ENCODE data around the gene CTBP1. TPM values are rescaled to one million over a fixed set of nuclear protein-coding genes. Genes with fewer than 3 reads are reported as not detected.
A peak's percentile ranks its signal among the peaks of the same experiment; 100 is the strongest.

The CTBP1 gene
- polyA plus RNA-seq, 4 donors: 88.6 to 144 (median 132) TPM

- Histone ChIP-seq H3K4me3 (ENCODE audit: low read depth in 1 of 3, low read length in 3 of 3) (no peak overlapping the region), H3K9me3 (ENCODE audit: control insufficient read depth in 2 of 2, insufficient read depth in 1 of 2, low read depth in 1 of 2, low read length in 1 of 2) (peaks cover 0 to 3% of the 10 kb centered on the region in 2 donors), H3K36me3 (ENCODE audit: control insufficient read depth in 3 of 3, insufficient read depth in 2 of 3, low read depth in 1 of 3, low read length in 3 of 3) (peaks cover 0 to 59% (median 3%) of the 10 kb centered on the region in 3 donors), H3K4me1 (ENCODE audit: control insufficient read depth in 3 of 3, insufficient read depth in 2 of 3, low read depth in 1 of 3, low read length in 2 of 3) (peaks cover 5 to 64% (median 18%) of the 10 kb centered on the region in 3 donors), H3K27ac (ENCODE audit: low read depth in 1 of 3, low read length in 2 of 3) (no peak overlapping the region), H3K27me3 (ENCODE audit: control insufficient read depth in 3 of 3, insufficient read depth in 3 of 3, low read length in 3 of 3) (no peaks in the 10 kb centered on the region)
- 68 to 83% (median 73%) methylated on average over 21 of the region's 21 CpGs for WGBS, 3 donors
- DNase-seq (no peak), FAIRE-seq (no peak)
These were observed 42.4 kb downstream of the CTBP1 start for GRCh38 chr4:1206299-1207156.

GRCh38 chr4:1205586-1206298 lies 43.2 kb downstream of the CTBP1 start:
- Histone ChIP-seq H3K4me3 (ENCODE audit: low read depth in 1 of 3, low read length in 3 of 3) (no peak overlapping the region), H3K27me3 (ENCODE audit: control insufficient read depth in 3 of 3, insufficient read depth in 3 of 3, low read length in 3 of 3) (no peaks in the 10 kb centered on the region), H3K36me3 (ENCODE audit: control insufficient read depth in 3 of 3, insufficient read depth in 2 of 3, low read depth in 1 of 3, low read length in 3 of 3) (peaks cover 0 to 57% (median 3%) of the 10 kb centered on the region in 3 donors), H3K4me1 (ENCODE audit: control insufficient read depth in 3 of 3, insufficient read depth in 2 of 3, low read depth in 1 of 3, low read length in 2 of 3) (peaks cover 5 to 70% (median 18%) of the 10 kb centered on the region in 3 donors), H3K27ac (ENCODE audit: low read depth in 1 of 3, low read length in 2 of 3) (peak overlapping the region; percentile 27 to 58 (median 39)), H3K9me3 (ENCODE audit: control insufficient read depth in 2 of 2, insufficient read depth in 1 of 2, low read depth in 1 of 2, low read length in 1 of 2) (peaks cover 0 to 3% of the 10 kb centered on the region in 2 donors)
- 73 to 86% (median 82%) methylated on average over 16 to 17 of the region's 17 CpGs for WGBS, 3 donors
- DNase-seq: peak in 1 of 2 donors; percentile 40
- no peak for FAIRE-seq

GRCh38 chr4:1204828-1205585 lies 43.9 kb downstream of the CTBP1 start:
- FAIRE-seq (no peak), DNase-seq (peak; percentile 94 to 97)
- no peaks in the 10 kb centered on the region for H3K27me3 ChIP-seq (ENCODE audit: control insufficient read depth in 3 of 3, insufficient read depth in 3 of 3, low read length in 3 of 3)
- peak overlapping the region; percentile 54 to 58 (median 55) for H3K27ac ChIP-seq (ENCODE audit: low read depth in 1 of 3, low read length in 2 of 3)
- WGBS, 3 donors: 27 to 67% (median 49%) methylated on average over 25 of the region's 25 CpGs
- H3K4me1 ChIP-seq (ENCODE audit: control insufficient read depth in 3 of 3, insufficient read depth in 2 of 3, low read depth in 1 of 3, low read length in 2 of 3): peaks cover 5 to 75% (median 18%) of the 10 kb centered on the region in 3 donors
- peak overlapping the region in 2 of 3 donors; percentile 30 to 43 for H3K4me3 ChIP-seq (ENCODE audit: low read depth in 1 of 3, low read length in 3 of 3)
- H3K36me3 ChIP-seq (ENCODE audit: control insufficient read depth in 3 of 3, insufficient read depth in 2 of 3, low read depth in 1 of 3, low read length in 3 of 3): peaks cover 0 to 51% (median 3%) of the 10 kb centered on the region in 3 donors
- H3K9me3 ChIP-seq (ENCODE audit: control insufficient read depth in 2 of 2, insufficient read depth in 1 of 2, low read depth in 1 of 2, low read length in 1 of 2): peaks cover 0 to 3% of the 10 kb centered on the region in 2 donors

GRCh38 chr4:1204286-1204827 lies 44.6 kb downstream of the CTBP1 start:
- Histone ChIP-seq H3K9me3 (ENCODE audit: control insufficient read depth in 2 of 2, insufficient read depth in 1 of 2, low read depth in 1 of 2, low read length in 1 of 2) (peaks cover 0 to 3% of the 10 kb centered on the region in 2 donors), H3K27me3 (ENCODE audit: control insufficient read depth in 3 of 3, insufficient read depth in 3 of 3, low read length in 3 of 3) (no peaks in the 10 kb centered on the region), H3K27ac (ENCODE audit: low read depth in 1 of 3, low read length in 2 of 3) (peak overlapping the region; percentile 55 to 89 (median 58)), H3K4me1 (ENCODE audit: control insufficient read depth in 3 of 3, insufficient read depth in 2 of 3, low read depth in 1 of 3, low read length in 2 of 3) (peaks cover 5 to 73% (median 18%) of the 10 kb centered on the region in 3 donors), H3K4me3 (ENCODE audit: low read depth in 1 of 3, low read length in 3 of 3) (peak overlapping the region in 2 of 3 donors; percentile 30 to 43), H3K36me3 (ENCODE audit: control insufficient read depth in 3 of 3, insufficient read depth in 2 of 3, low read depth in 1 of 3, low read length in 3 of 3) (peaks cover 0 to 49% (median 0%) of the 10 kb centered on the region in 3 donors)
- FAIRE-seq (no peak), DNase-seq (no peak)
- 55 to 84% (median 71%) methylated on average over 21 of the region's 21 CpGs for WGBS, 3 donors

GRCh38 chr4:1203026-1203616 lies 45.8 kb downstream of the CTBP1 start:
- H3K4me3 ChIP-seq (ENCODE audit: low read depth in 1 of 3, low read length in 3 of 3): no peak overlapping the region
- peak overlapping the region; percentile 71 to 89 (median 73) for H3K27ac ChIP-seq (ENCODE audit: low read depth in 1 of 3, low read length in 2 of 3)
- H3K27me3 ChIP-seq (ENCODE audit: control insufficient read depth in 3 of 3, insufficient read depth in 3 of 3, low read length in 3 of 3): no peaks in the 10 kb centered on the region
- H3K36me3 ChIP-seq (ENCODE audit: control insufficient read depth in 3 of 3, insufficient read depth in 2 of 3, low read depth in 1 of 3, low read length in 3 of 3): peaks cover 0 to 39% (median 0%) of the 10 kb centered on the region in 3 donors
- peaks cover 5 to 61% (median 16%) of the 10 kb centered on the region in 3 donors for H3K4me1 ChIP-seq (ENCODE audit: control insufficient read depth in 3 of 3, insufficient read depth in 2 of 3, low read depth in 1 of 3, low read length in 2 of 3)
- DNase-seq (no peak), FAIRE-seq (no peak)
- H3K9me3 ChIP-seq (ENCODE audit: control insufficient read depth in 2 of 2, insufficient read depth in 1 of 2, low read depth in 1 of 2, low read length in 1 of 2): peaks cover 0 to 3% of the 10 kb centered on the region in 2 donors
- WGBS, 3 donors: 85 to 92% (median 86%) methylated on average over 13 of the region's 13 CpGs

- peaks cover 0 to 38% (median 0%) of the 10 kb centered on the region in 3 donors for H3K36me3 ChIP-seq (ENCODE audit: control insufficient read depth in 3 of 3, insufficient read depth in 2 of 3, low read depth in 1 of 3, low read length in 3 of 3)
- no peak for DNase-seq
- H3K27ac ChIP-seq (ENCODE audit: low read depth in 1 of 3, low read length in 2 of 3): peak overlapping the region; percentile 71 to 89 (median 73)
- no peak overlapping the region for H3K4me3 ChIP-seq (ENCODE audit: low read depth in 1 of 3, low read length in 3 of 3)
- peaks cover 0 to 3% of the 10 kb centered on the region in 2 donors for H3K9me3 ChIP-seq (ENCODE audit: control insufficient read depth in 2 of 2, insufficient read depth in 1 of 2, low read depth in 1 of 2, low read length in 1 of 2)
- 79 to 91% (median 85%) methylated on average over 19 of the region's 19 CpGs for WGBS, 3 donors
- peaks cover 5 to 55% (median 15%) of the 10 kb centered on the region in 3 donors for H3K4me1 ChIP-seq (ENCODE audit: control insufficient read depth in 3 of 3, insufficient read depth in 2 of 3, low read depth in 1 of 3, low read length in 2 of 3)
- no peaks in the 10 kb centered on the region for H3K27me3 ChIP-seq (ENCODE audit: control insufficient read depth in 3 of 3, insufficient read depth in 3 of 3, low read length in 3 of 3)
- no peak for FAIRE-seq
These were observed 46.4 kb downstream of the CTBP1 start for GRCh38 chr4:1202526-1203011.

- no peak overlapping the region for H3K4me3 ChIP-seq (ENCODE audit: low read depth in 1 of 3, low read length in 3 of 3)
- H3K27me3 ChIP-seq (ENCODE audit: control insufficient read depth in 3 of 3, insufficient read depth in 3 of 3, low read length in 3 of 3): no peaks in the 10 kb centered on the region
- peak overlapping the region; percentile 71 to 89 (median 73) for H3K27ac ChIP-seq (ENCODE audit: low read depth in 1 of 3, low read length in 2 of 3)
- peaks cover 0 to 34% (median 0%) of the 10 kb centered on the region in 3 donors for H3K36me3 ChIP-seq (ENCODE audit: control insufficient read depth in 3 of 3, insufficient read depth in 2 of 3, low read depth in 1 of 3, low read length in 3 of 3)
- FAIRE-seq (no peak), DNase-seq (peak; percentile 50 to 77)
- H3K9me3 ChIP-seq (ENCODE audit: control insufficient read depth in 2 of 2, insufficient read depth in 1 of 2, low read depth in 1 of 2, low read length in 1 of 2): peaks cover 0 to 3% of the 10 kb centered on the region in 2 donors
- WGBS, 3 donors: 43 to 83% (median 66%) methylated on average over 26 of the region's 26 CpGs
- peaks cover 5 to 54% (median 15%) of the 10 kb centered on the region in 3 donors for H3K4me1 ChIP-seq (ENCODE audit: control insufficient read depth in 3 of 3, insufficient read depth in 2 of 3, low read depth in 1 of 3, low read length in 2 of 3)
These were observed 46.9 kb downstream of the CTBP1 start for GRCh38 chr4:1201851-1202525.

All from small intestine (tissue), 7 donors.